Epithelial cell of proximal tubule (primary cell): ENCODE measurements around the gene SPANXN1. TPM values are rescaled to one million over a fixed set of nuclear protein-coding genes. Genes with fewer than 3 reads are reported as not detected.
"Not testable (repeated sequence)": the region's sequence is repeated elsewhere in the genome, so short reads cannot be mapped to it uniquely, and the experiment has no call there.

Experiments
- DNase-seq: peaks from one replicate; pipeline ENCODE4 v3.0.0-alpha.2; 2011; ENCODE audit warnings: low read depth
- H3K4me3 ChIP-seq: 2 replicates; pipeline ENCODE4 v1.5.1; 2011; ENCODE audit warnings: low read depth, mild to moderate bottlenecking, low read length
- total RNA-seq: library from RNA; depleted of rRNA; stranded (reverse); fragments of >200 nt; gene quantifications from 2 replicates; pipeline ENCODE4 v1.2.3, GENCODE V29; 2015
- TF ChIP-seq, protein P1 (sequence below): conservative IDR thresholded peaks from 2 replicates; pipeline ENCODE4 v1.5.1; 2012; ENCODE audit warnings: low read depth, mild to moderate bottlenecking, low read length

Gene SPANXN1, protein sequence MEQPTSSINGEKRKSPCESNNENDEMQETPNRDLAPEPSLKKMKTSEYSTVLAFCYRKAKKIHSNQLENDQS
- not detected in 2 replicates for total RNA-seq

DNA sequence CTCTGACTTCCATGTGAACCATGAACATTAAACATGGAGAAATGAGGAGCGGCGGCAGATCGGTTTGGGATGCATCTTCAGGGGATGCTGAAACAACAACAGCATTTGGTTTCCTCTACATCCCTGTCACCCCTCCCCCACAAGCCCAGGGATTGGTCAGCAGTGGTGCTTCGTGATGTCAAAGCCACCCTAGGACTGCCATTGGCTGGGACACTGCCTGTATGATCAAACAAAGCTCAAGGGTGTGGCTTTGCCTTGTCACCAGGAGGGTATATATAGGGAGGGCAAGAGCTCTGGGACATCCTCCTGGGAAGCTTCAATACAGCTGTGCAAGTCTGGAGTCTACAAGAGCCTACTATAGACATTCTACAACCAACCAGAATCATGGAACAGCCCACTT, at the start of gene SPANXN1:
TSS of gene SPANXN1 (plus strand) at position 301 of the 400 bp plus-strand sequence. CDS start at position 385, 84 bp downstream.
- not testable (repeated sequence) for H3K4me3 ChIP-seq, DNase-seq

DNA sequence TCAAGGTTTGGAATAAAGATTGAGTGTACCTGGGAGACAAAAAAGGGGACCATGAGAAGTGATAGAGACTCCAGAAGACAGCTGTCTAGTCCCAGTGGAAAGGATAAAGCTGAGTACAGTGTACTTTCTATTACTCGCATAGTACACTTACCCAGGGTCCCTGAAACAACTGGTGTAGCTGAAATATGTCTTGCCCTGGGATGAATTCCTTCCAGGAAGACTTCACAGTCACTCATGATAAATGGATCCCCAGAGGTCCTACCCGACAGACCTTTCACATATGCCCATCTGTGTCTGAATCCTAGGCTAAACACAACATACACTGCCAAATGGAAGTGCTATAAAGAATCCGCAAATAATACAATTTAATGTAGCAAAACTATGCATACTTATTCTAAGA, 48.2 kb upstream of the SPANXN1 start:
- TF ChIP-seq, protein P1, sequence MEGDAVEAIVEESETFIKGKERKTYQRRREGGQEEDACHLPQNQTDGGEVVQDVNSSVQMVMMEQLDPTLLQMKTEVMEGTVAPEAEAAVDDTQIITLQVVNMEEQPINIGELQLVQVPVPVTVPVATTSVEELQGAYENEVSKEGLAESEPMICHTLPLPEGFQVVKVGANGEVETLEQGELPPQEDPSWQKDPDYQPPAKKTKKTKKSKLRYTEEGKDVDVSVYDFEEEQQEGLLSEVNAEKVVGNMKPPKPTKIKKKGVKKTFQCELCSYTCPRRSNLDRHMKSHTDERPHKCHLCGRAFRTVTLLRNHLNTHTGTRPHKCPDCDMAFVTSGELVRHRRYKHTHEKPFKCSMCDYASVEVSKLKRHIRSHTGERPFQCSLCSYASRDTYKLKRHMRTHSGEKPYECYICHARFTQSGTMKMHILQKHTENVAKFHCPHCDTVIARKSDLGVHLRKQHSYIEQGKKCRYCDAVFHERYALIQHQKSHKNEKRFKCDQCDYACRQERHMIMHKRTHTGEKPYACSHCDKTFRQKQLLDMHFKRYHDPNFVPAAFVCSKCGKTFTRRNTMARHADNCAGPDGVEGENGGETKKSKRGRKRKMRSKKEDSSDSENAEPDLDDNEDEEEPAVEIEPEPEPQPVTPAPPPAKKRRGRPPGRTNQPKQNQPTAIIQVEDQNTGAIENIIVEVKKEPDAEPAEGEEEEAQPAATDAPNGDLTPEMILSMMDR: no peak
- no peak overlapping the region for H3K4me3 ChIP-seq
- no peak for DNase-seq

DNA sequence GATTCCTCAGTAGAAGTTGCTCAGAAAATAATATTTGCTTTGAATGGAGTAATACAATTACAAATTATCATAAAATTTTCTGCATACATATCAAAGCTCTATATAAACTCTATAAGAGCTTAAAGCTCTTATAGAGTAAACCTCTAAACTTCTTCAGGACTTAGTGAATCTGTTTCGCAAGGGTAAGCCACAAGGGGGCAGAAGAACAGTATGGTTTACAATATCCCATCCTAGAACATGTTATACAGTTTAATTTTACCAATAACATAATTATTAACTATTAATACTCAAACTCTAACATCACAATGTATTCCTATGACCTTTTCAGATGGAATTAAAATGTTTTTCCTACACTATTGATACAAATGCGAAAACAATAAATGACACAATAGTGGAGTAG, 33.8 kb upstream of the SPANXN1 start:
- no peak overlapping the region for H3K4me3 ChIP-seq
- TF ChIP-seq, protein P1: peak; percentile 38
- DNase-seq: no peak

DNA sequence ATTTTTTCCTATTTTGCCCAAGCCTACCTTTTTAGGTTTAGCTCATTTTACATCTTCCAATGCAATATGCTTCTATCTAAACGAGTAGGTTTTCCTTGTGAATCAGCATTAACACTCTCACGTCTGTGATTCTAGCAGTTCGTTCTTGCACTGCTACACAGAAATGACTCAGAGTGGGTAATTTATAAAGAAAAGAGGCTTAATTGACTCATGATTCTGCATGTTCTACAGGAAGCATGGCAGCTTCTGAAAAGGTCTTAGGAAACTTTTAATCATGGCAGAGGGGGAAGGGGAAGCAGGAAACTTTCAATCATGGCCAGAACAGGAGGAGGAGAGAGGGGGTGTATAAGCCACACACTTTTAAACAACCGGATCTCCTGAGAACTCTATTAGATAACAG, 44.9 kb downstream of the SPANXN1 start:
- H3K4me3 ChIP-seq: no peak overlapping the region
- DNase-seq: no peak
- TF ChIP-seq, protein P1: no peak
